Loucy (cell line): Measurements from ENCODE around the gene YTHDF2.

Source experiments
- CTCF ChIP-seq: fragments of 200-600 bp; sonication (generic); conservative IDR thresholded peaks from 2 replicates; pipeline ENCODE4 v1.5.1; 2014; ENCODE audit warnings: mild to moderate bottlenecking, antibody characterized with exemption, low read length
- EZH2phosphoT487 ChIP-seq: fragments of 200-600 bp; IDR thresholded peaks from 2 replicates; pipeline ENCODE4 v1.6.1; 2018; ENCODE audit warnings: antibody characterized with exemption, mild to moderate bottlenecking, moderate library complexity, borderline replicate concordance

- TF ChIP-seq CTCF = no peak
- TF ChIP-seq EZH2phosphoT487 = no peak
Observed at GRCh38 chr1:28779751-28780408, 43.1 kb downstream of the YTHDF2 start.
